GM10248 (cell line): ENCODE measurements around the gene KIAA0513.

Source experiments
- CTCF ChIA-PET: fragments of 300-600 bp; sonication (Branson Sonifier 250); formaldehyde crosslinking; extraction: SDS; loops from one replicate; lab custom pipeline; 2021; ENCODE audit warnings: antibody characterized with exemption; lab: Yijun Ruan, JAX
- POLR2A ChIA-PET: fragments of 350-650 bp; sonication (Branson Sonifier 250); formaldehyde crosslinking; extraction: SDS; loops from one replicate; lab custom pipeline; 2020; ENCODE audit warnings: antibody characterized with exemption; lab: Yijun Ruan, JAX
- DNase-seq: peaks from one replicate; pipeline ENCODE4 v3.0.0; 2012; ENCODE audit errors: extremely low spot score
- CTCF ChIP-seq: IDR thresholded peaks from 2 replicates; pipeline ENCODE4 v1.5.1; 2012; ENCODE audit warnings: mild to moderate bottlenecking, low read depth; ENCODE audit errors: extremely low read depth, missing control alignments, control extremely low read depth

KIAA0513 gene

DNA sequence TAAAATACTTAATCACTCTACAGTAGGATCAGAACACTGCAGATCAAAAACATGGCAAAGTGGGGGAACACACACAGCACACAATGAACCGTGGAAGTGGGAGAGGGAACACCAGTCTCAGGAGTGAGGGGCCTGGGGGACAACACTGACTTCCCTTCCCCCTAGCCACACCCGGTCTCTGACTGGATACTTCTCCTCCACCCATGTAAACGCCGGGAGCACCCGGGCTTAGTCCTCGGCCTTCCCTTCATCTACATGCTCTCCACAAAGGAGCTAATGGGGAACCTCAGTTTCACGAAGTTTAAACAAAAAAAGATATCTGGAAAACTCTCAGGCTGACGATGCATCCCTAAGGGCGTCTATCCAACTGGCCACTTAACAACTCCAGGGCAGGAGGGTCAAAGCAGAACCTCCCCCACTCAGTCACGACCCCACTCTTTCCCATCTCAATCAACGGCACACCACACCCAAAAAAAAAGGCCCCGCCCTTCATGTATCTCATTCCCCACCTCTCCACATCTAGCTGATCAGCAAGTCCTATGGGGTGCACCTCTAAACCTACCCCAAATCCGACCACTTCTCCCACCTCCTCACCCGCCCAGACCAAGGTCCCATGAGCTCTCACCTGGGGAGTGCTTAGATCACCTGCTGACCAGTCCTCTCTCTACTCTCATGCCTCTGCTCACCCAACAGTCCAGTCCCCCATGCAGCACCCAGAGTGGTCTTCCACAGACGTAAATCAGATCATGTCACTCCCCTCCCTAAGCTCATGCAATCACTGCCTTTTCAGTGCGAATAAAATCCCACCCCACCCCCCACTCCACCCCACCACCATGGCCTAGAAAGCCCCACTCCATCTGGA, 23.6 kb upstream of the KIAA0513 start:
- no peak for TF ChIP-seq CTCF

GRCh38 chr16:85004587-85005205, 22.9 kb upstream of the KIAA0513 start:
- no peak for DNase-seq
- ChIA-PET POLR2A (no interaction called here), CTCF (interaction anchor here (1.1 to 2.2 kb wide), 3 partner anchors 9 to 34 kb away, joined by 3 to 8 read pairs (median 6); no protein-coding TSS in a partner anchor)
- no peak for TF ChIP-seq CTCF

More for the DNA sequence above, 23.6 kb upstream of the KIAA0513 start:
- no peak for DNase-seq
- ChIA-PET CTCF (interaction anchor here (0.6 to 1.2 kb wide), 3 partner anchors 21 to 33 kb away, joined by 3 read pairs; no protein-coding TSS in a partner anchor), POLR2A (no interaction called here)

- ChIA-PET POLR2A (interaction anchor here (0.5 kb wide), 1 partner anchor 1310 kb away, joined by 3 read pairs; no protein-coding TSS in a partner anchor), CTCF (interaction anchor here (1.0 to 2.2 kb wide), 5 partner anchors 10 to 251 kb away, joined by 3 to 8 read pairs (median 3); no protein-coding TSS in a partner anchor)
- DNase-seq = no peak
- no peak for TF ChIP-seq CTCF
Measured at GRCh38 chr16:85005285-85006069, 22.1 kb upstream of the KIAA0513 start.

GRCh38 chr16:85006639-85007038, 21.0 kb upstream of the KIAA0513 start:
- ChIA-PET POLR2A (no interaction called here), CTCF (interaction anchor here (1.0 to 2.2 kb wide), 4 partner anchors 11 to 79 kb away, joined by 3 to 8 read pairs (median 4); no protein-coding TSS in a partner anchor)

GRCh38 chr16:85007496-85008214, 19.9 kb upstream of the KIAA0513 start:
- TF ChIP-seq CTCF = no peak
- ChIA-PET CTCF (interaction anchor here (0.6 to 1.3 kb wide), 2 partner anchors 76 to 79 kb away, joined by 3 read pairs; no protein-coding TSS in a partner anchor), POLR2A (no interaction called here)
- no peak for DNase-seq

More at GRCh38 chr16:85006639-85007038, 21.0 kb upstream of the KIAA0513 start:
- DNase-seq = no peak
- no peak for TF ChIP-seq CTCF
